A673 (cell line): ENCODE measurements around the gene NKD2.

Source experiments
- CTCF ChIP-seq: fragments of 300-800, 200-600 bp; sonication (generic); conservative IDR thresholded peaks from 2 replicates; pipeline ENCODE4 v1.5.1; 2017; ENCODE audit warnings: low read depth, mild to moderate bottlenecking, antibody characterized with exemption, low read length, moderate library complexity, mixed read lengths
- EZH2 ChIP-seq: fragments of 200-600 bp; sonication (generic); IDR thresholded peaks from 2 replicates; pipeline ENCODE4 v1.6.1; 2017; ENCODE audit warnings: borderline replicate concordance, low read depth, mild to moderate bottlenecking, mixed read lengths, antibody characterized with exemption, low read length; ENCODE audit not compliant: poor library complexity, severe bottlenecking

GRCh38 chr5:1001406-1002270, 7.0 kb upstream of the NKD2 start:
- no peak for TF ChIP-seq CTCF
- TF ChIP-seq EZH2: no peak
